Right renal pelvis (tissue), 4 donors: ENCODE measurements around the gene PDGFA. TPM values are rescaled to one million over a fixed set of nuclear protein-coding genes. Genes with fewer than 3 reads are reported as not detected.

Experiments
- DNase-seq, 4 donors: peaks; one replicate each; pipeline ENCODE4 v3.0.0-alpha.2; 2013; ENCODE audit warnings: low read depth in 4 of 4, low spot score in 3 of 4, missing footprints in 1 of 4
- polyA plus RNA-seq, 4 donors: library from polyadenylated mRNA; unstranded; fragments of 120-200 nt; gene quantifications; one replicate each; pipeline ENCODE4 v1.2.1, GENCODE V29; 2013; ENCODE audit not compliant: insufficient read length in 4 of 4

PDGFA gene
- polyA plus RNA-seq, 4 donors: 43.2 to 58.4 (median 50.7) TPM

DNA sequence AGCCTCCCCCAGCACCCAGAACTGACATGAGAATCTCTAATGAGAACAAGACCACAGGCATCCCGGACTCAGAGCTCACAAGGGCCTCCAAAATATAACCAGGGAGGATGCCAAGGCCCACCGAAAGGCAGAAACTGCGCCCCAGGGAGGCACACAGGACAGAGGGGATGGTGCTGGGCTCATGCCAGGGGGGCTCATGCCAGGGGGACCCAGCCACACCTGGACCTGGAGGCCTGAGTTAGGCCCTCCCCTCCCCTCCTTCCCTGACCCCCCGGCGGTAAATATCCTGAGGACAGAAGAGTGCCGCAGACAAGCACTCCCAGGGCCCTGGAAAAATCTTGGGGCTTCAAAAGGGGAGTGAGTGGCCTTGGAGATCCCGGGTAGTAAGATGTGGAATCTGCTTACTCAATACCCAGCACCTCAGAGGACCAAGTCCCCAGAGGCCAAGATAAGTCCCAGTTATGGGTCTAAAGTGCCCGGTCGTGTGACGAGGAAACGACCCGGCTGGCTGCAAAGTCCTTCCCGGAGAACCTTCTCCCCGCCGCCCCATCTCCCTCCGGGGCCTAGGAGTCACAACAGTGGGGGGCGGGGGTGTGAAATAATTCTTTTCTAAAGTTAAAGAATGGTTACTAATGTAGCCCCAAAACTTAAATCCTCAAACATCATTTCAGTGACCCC lies 11.9 kb downstream of the PDGFA start:
- no peak for DNase-seq

DNA sequence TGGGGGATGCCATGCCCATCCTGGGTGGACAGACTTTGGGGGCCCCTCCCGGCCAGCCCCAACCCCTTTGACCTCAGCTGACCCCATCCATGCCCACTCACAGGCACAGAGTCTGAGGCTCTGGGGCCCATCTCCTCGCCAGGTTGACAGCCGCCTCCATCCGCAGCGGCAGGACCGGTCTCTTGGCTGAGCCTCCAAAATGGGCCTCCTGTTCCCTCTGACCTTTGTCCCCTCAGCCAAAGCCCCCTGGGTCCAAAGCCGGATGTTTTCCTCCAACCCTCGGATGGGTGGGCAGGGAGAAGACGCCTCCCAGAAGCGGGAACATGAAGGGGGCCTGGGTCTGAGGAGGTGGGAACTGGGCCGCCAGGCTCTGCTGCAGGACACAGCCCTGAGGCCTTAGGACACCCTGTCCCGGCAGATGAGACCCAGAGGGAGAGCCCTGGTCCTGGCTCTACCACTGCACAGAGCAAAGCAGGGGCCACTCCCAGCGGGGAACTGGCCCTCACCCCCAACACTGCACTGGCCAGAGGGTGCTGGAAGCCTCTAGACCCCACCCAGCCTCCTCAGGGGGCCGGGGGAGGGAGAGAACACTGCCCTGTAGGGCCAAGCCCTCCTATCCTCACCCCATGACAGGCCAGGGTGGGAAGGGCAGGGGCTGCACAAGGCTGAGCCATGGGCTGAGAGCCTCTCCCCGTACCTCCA lies 12.6 kb downstream of the PDGFA start:
- no peak for DNase-seq

DNA sequence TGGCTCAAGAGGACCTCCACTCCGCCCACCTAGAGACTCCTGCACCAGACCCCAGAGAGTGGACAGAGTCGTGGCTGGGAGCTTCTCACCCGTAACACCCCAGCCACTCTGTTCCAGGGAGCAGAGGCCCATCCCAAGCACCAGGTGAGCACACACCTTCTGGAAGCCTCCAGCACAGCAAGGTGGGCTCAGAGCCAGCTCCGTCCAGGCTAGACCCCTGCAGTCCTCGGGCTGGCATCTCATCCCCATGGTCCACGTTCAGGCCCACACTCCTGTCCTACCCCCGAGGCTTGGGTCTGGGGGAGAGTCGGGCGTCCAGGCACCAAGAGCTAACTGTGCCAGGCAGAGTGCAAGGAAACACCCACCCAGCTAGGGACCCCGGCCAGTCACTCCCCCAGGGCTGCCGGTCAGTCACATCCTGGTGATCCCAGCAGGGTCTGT lies 13.2 kb downstream of the PDGFA start:
- no peak for DNase-seq

DNA sequence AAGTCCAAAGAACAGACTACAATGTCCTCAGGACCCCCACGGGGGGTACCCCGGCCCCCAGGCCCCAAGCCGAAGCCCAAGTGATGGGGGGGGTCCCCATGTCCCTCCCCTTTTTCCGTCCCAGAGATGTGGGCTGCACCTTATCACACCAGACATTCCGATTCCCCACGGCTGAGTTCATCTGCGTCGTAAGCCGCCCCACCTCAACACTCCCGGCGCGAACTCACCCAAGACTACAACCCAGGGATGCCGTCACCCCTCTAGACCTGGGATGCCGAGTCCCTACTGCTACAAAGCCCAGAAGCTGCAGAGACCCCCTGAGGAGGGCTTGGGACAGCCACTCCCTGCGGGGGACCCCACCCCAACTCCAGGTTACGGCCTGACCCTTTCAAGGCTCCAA lies 14.5 kb downstream of the PDGFA start:
- DNase-seq: no peak

DNA sequence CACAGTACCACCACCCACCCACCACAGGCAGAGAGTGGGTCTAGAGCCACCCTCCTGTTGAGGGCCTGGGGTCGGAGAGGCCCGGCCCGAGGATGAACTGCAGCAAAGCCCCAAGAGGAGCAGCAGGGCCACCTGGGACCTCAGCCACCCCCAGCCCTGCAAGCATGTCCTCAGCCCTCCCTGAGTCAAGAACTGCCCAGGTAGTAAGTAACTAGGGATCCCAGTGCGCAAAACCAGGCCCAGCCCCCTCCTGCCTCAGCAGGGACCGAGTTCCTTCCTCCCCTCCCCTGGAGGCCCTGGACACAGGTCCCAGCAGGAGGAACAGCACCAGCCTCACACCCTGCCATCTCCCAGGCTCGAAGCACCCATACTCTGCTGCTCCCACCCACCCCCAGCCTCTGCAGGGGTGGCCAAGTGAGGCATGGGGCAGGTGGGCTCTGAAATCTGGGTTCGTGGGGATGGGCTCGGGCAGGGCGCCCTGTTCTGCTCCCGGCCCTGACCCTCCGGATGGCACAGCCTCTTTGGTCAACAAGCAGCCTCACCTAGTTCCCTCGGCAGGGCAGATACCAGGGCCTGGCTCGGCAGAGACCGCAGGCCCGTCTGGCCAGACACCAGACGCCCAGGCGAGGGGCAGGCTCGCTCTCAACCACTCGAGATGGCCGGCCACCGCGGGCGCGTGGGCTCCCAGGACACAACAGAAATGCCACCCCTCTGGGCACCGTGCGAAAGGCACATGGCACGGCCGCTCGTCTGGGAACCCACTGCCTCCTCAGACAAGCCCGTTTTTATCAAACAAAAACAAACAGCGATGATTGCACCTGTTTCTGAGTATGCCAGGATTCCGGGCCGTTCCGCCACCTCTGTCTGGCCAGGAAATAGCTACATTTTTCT lies 15.2 kb downstream of the PDGFA start:
- no peak for DNase-seq

DNA sequence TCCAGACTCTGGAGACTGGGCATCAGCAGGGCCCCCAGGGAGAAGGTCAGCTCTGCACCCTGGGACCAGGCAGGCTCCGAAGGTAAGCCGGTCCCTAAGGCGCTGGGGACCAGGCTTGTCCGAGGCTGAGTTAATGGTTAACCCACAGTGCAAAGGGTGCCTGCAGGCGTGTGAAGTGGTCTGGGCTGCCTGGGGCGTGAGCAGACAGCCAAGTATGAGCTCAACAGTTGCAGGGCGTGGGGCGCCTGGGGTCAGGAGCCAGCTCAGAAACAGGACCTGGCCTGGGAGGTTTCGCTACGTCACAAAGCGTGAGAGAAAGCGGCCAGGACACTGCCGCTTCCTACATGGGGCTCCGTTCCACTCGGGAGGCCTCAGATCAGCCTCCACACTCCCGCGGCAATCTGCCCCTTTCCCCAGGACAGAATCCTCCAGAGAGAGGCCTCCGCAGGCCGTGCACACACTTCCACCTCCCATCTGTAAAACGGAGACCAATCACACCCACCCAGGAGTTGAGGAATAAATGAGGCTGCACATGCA lies 16.0 kb downstream of the PDGFA start:
- DNase-seq: no peak

DNA sequence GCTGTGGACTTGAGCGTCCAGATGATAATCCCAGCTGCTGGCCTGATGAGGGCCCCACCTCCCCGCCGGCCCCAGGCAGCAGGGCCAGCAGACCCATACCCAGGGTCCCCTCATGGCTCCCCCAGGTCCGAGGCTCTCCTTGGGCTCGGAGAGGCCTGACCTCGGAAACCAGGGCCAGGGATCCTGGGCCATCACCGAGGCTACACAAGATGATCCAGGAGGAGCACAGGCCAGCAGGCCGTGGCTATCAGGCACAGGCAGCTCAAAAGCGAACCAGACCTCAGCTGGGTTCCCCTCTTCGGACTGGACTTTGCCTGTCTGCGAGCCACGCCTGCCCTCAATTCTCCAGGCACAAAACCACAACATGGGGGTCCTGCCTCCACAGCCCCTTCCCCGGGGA lies 17.4 kb downstream of the PDGFA start:
- no peak for DNase-seq

DNA sequence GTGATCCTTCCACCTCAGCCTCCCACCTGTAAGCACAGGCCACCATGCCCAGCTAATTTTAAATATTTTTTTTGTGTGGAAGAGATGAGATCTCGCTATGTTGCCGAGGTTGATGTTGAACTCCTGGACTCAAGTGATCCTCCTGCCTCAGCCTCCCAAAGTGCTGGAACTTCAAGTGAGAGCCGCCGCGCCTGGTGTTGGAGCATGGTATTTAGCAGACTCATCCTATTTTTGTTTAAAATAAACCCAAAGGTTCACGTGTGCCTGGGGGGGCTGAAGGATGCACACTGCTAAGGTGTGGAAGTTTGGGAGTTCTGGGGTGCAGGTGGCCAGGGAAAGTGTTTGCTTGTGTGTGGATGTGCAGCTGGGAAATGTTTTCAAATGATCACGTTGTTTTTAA lies 18.1 kb downstream of the PDGFA start:
- no peak for DNase-seq

DNA sequence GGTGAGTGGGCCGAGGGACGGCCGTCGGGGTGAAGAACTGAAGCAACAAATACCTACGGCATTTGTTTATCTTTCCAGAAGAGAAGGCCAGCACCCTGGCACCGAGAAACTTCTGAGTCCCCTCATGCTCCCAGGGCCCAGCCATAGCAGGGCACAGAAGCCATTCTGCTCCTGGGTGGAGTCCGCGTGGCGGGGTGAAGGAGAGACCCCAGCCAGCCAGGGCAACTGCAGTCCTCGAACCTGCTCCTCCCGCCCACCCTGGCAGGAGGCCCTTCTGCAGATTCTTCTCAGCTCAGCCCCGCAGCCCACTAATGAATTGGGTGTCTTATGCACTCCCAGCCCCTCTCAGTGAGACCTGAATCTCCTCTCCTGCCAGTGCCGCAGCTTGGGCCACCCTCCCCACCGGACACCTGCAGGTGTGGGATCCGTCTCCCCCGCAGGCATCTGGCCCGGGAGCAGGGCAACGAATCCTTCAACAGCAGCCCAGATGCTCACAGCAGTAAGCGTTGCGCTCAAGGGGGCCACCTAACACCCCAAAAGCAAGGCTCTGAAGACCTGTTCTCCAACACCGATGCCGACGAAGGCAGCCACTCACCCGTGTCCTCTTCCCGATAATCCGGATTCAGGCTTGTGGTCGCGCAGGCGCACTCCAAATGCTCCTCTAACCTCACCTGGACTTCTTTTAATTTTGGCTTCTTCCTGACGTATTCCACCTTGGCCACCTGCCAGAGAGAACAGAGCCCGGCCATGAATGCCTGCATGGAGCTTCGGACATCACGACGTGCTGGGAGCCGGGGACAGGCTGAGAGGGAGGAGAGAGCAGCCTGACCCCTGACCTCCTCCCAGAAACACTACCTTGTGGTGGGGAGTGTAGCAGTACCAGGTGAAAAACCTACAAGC lies 18.9 kb downstream of the PDGFA start:
- no peak for DNase-seq

DNA sequence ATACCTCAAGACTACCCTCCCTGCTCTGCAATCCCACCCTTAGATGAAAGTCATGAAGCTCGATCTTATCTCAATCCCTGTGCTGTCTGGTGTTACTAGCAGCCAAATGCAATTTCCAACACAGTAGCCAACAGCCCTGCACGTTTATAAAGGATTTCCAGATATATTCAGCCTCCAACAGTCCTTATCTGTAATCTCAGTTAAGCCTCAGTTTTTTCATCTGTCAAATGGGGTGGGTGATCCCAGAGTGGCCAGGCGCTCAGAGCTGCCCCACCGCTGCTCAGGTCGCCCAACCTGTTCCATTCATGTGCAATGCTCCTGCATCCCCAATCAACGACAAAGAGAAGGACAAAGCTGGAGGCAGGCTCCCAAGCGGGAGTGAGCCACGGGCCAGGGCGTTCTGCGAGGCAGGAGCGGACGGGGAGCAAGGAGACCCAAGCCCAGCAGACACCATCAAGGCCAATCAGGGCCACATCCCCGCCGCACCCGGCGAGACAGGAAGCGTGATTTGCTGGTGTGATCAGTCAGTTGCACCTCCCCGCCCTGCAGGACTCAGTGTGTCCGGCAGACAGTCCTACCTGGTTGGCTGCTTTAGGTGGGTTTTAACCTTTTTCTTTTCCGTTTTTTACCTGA lies 19.7 kb downstream of the PDGFA start:
- DNase-seq: no peak

DNA sequence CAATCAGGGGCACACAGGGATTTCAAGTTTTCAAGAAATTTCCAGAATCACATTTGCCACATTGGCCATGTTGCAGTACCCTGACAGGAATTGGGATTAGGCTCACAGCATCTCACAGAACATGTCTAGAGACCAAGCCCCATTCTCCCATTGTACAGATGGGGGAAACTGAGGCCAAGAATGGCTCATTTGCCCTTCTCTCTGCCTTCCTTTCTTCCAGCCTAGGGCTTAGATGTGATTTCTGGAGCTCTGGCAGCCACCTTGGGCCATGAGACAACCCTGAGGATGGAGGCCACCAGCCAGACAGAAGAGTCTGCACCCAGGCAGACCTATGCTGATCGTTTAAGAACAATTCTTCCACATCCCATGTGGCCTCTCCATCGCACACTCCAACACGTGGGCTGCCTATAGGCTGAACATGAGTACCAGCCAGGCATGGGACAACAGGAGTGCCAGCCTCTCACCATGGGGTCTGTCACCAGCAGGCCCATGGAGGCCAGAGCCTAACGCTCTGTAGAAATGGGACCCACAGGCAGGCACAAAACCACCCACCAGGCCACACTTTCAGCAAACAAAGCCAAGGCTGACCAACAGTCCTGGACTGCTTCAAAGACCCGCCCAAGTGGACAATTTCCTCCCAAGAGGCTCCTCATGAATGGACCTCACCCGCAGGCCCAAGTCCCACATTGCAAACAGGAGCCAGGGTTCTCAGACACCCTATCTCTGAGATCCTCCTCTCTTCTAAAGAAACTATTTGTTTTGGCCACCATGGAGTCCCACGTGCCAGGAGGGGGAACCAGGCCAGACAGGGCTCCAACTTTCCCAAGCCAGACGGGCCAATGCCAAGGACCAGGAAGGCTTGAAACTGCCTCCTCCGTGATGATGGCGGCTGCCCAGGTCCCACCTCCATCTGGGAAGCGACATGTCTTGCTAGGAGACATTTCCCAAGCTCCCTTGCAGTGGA lies 20.7 kb downstream of the PDGFA start:
- no peak for DNase-seq

DNA sequence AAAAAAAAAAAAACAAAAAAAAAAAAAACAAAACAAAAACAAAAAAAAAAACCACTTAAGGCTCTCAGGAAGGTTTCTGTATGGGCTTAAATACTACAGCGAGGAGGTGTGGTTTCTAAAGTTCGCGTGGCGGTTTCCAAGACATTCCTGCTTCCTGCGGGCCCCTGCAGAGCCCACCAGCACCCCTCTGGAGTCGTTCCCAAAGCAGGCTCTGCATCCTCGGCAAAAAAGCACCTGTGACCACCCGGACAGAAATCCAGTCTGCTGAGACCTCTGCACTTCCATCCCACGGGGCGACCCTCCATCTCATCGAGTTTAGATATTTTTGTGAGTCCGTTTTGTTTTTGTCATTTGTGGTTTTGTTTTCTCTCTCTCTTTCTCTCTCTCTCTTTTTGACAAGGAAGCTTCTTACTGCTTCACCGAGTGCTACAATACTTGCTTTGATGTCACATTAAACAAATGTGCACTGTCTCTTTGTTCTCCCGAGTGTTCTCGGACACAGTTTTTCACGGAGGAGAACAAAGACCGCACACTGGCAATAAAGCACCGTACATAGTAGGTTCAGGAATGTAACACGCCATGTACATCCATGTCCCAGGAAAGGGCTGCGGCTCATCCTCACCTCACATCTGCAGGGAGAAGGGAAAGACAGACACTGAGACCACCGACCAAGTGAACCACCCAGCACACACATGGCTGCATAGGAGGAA lies 21.5 kb downstream of the PDGFA start:
- no peak for DNase-seq

DNA sequence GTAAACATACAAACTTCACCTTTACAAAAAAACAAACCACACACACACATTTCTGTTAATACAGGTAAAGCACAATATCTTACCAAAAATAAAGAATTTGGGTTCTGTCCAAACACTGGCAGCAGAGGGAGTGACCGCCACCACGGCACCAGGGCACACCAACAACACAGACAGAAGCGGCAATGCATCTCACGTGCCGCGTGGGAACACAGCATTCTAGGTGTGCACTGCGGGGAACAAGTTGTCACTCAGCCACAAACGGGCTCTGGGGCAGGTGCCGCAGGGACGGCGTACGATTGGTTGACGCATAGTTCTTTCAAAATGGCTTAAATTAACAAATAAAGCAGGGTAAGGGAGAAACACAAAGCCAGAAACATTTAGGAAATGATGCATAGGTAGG lies 22.3 kb downstream of the PDGFA start:
- DNase-seq: no peak

DNA sequence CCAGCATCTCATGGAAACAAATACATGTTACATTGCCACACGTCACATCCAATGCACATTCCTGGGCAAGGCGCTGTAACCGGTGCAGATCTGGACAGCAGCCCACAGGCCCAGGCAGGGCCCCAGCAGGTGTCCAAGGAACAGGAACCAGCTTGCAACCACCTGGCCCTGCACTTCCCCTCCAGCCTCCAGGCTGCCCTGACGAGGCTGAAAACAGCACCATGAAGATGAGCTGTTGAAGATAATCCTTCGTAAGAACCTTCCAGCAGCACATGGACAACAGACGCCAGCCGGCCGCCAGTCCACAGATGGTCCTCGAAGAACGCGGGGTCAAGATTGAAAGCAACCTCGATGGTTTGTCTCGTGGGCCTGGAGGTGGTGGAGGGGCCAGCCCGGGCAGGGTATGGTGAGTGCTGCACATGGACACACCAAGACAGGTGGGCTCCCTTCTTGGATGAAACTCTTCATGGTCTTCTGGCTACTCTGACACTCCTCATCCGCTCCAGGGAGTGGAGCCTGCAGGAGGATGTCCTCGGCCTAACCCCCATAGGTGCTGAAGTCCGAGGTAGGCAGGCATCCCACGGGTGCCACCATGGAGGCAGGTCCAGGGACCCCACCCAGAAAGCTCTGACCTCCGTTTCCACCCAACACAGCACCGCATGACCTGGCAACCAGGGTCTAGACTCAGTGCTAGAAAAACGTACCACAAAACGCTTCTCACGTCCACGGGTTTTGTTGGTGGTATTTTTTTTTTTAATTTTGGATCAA lies 22.9 kb downstream of the PDGFA start:
- DNase-seq: no peak

DNA sequence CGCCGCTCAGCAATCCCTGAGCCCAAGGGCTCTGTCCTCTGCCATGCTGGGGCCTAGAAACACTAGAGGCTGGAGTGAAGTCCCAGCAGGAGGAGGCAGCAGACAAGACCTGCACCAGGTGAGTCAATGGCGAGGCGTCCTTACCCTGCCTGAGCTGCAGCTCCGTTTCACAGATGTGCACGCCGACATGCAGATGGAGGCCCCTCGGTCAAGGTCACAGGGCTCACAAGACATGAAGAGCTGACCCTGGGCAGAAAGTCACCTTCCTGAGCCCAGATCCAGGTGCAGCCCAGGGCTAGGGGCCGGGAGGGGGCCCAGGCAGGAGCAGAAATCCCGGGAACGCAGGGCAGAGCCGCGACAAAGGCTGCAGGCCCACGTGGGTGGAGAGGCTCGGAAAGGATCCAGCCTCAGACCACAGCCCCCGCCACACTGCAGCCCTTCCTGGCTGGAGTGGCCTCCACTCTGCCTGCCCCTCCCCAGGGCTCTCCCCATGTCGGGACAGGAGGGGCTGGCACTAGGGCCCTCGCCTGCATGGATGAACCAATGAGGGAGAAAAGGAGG lies 23.8 kb downstream of the PDGFA start:
- no peak for DNase-seq

DNA sequence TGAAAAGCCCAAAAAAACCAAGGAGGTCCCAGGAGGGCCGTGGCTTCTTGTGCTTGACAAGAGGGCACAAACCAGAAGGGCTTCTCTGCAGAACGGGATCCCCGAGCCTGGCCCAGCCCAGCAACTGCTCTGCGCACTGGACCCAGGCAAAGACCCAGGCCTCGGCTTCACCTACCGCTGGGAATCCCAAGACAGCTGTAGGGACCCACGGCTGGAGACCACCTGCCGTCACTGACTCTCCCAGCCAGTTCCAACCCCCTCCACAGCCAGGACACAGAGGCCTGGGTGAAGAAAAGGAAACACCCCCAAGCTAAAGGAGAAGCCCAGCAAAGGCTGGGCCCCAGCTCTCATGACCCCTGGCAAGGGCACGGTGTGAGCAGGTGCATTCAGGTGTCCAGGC lies 24.3 kb downstream of the PDGFA start:
- no peak for DNase-seq

DNA sequence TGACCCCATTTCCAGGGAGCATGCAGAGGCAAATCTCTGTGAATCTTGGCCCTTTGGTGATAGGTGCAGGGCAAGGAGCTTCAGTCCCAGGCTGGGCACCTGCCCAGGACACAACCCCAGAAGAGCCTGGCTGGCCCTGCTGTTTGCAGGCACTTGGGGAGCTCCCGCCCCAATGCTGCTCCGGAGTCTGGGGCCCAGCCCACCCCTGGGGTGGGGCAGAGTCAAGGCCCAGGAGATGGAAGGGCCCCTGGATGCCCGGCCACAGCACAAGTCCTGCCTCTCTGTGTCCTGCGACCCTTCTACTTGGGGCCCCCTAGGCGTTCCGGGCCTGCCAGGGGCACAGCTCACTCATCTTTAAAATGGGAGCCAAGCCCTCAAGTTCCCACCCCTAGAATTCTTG lies 24.7 kb downstream of the PDGFA start:
- DNase-seq: no peak
